ENCODE results near the gene HSDL2.
"Not testable (repeated sequence)": the region's sequence is repeated elsewhere in the genome, so short reads cannot be mapped to it uniquely, and the experiment has no call there.

The HSDL2 gene

GRCh38 chr9:112413728-112414127 lies 33.8 kb downstream of the HSDL2 start:
- not testable (repeated sequence) for H3K27ac ChIP-seq (replicated peaks; ENCODE audit: low read length); H3K4me2 ChIP-seq (ENCODE audit: insufficient read depth, low read length, poor library complexity, severe bottlenecking); H3K18ac ChIP-seq (ENCODE audit: low read length); H3K4me1 ChIP-seq (ENCODE audit: control insufficient read depth in 2 of 2, insufficient read depth in 1 of 2, low read depth in 1 of 2, low read length in 2 of 2); H3K27me3 ChIP-seq (ENCODE audit: control insufficient read depth in 3 of 3, insufficient read depth in 3 of 3, low read depth in 1 of 3, low read length in 3 of 3); H3K4me3 ChIP-seq (ENCODE audit: low read length in 2 of 2); H3K9me3 ChIP-seq (replicated peaks in 1 of 2; ENCODE audit: control insufficient read depth in 2 of 2, insufficient read depth in 1 of 2, low read depth in 1 of 2, low read length in 2 of 2); H2BK5ac ChIP-seq (ENCODE audit: low read length); H3K9ac ChIP-seq (ENCODE audit: low read depth, low read length, poor library complexity); H4K91ac ChIP-seq (ENCODE audit: low read depth, low read length, poor library complexity); DNase-seq (ENCODE audit: low spot score); H3K4ac ChIP-seq (ENCODE audit: low read length); H4K8ac ChIP-seq (ENCODE audit: low read depth, low read length); H2AK5ac ChIP-seq (ENCODE audit: low read depth, low read length); H3K23ac ChIP-seq (ENCODE audit: low read depth, low read length, poor library complexity); H3K79me1 ChIP-seq (ENCODE audit: low read depth, low read length); H2BK120ac ChIP-seq (ENCODE audit: low read depth, low read length); H2BK12ac ChIP-seq (ENCODE audit: low read length); H3K14ac ChIP-seq (ENCODE audit: low read length); H2AFZ ChIP-seq (ENCODE audit: low read length); H2BK15ac ChIP-seq (ENCODE audit: low read length)
- H3K36me3 ChIP-seq (replicated peaks in 1 of 2; ENCODE audit: control insufficient read depth in 2 of 2, insufficient read depth in 2 of 2, low read length in 2 of 2), result peaks cover 0 to 50% of the 10 kb centered on the region in 2 donors
- WGBS, 2 donors (ENCODE audit: extremely low coverage in 2 of 2, insufficient read length in 2 of 2, insufficient replicate concordance in 1 of 2), result no CpG with 5 or more reads among the region's 9 CpGs

- no peak overlapping the region for H3K9ac ChIP-seq (ENCODE audit: low read depth, low read length, poor library complexity)
- no peaks in the 10 kb centered on the region for H3K79me1 ChIP-seq (ENCODE audit: low read depth, low read length)
- no peak overlapping the region for H3K23ac ChIP-seq (ENCODE audit: low read depth, low read length, poor library complexity)
- H2AK5ac ChIP-seq (ENCODE audit: low read depth, low read length), result no peak overlapping the region
- no peak for DNase-seq (ENCODE audit: low spot score)
- H2BK12ac ChIP-seq (ENCODE audit: low read length), result no peak overlapping the region
- H2BK5ac ChIP-seq (ENCODE audit: low read length), result no peak overlapping the region
- H3K14ac ChIP-seq (ENCODE audit: low read length), result no peak overlapping the region
- WGBS, 2 donors (ENCODE audit: extremely low coverage in 2 of 2, insufficient read length in 2 of 2, insufficient replicate concordance in 1 of 2), result no CpG with 5 or more reads among the region's 2 CpGs
- H3K4me3 ChIP-seq (ENCODE audit: low read length in 2 of 2), result no peak overlapping the region
- H4K8ac ChIP-seq (ENCODE audit: low read depth, low read length), result no peak overlapping the region
- no peak overlapping the region for H2BK120ac ChIP-seq (ENCODE audit: low read depth, low read length)
- H3K4me2 ChIP-seq (ENCODE audit: insufficient read depth, low read length, poor library complexity, severe bottlenecking), result no peak overlapping the region
- H3K27ac ChIP-seq (replicated peaks; ENCODE audit: low read length), result no peak overlapping the region
- no peak overlapping the region for H3K4ac ChIP-seq (ENCODE audit: low read length)
- no peaks in the 10 kb centered on the region for H3K4me1 ChIP-seq (ENCODE audit: control insufficient read depth in 2 of 2, insufficient read depth in 1 of 2, low read depth in 1 of 2, low read length in 2 of 2)
- no peaks in the 10 kb centered on the region for H3K9me3 ChIP-seq (replicated peaks in 1 of 2; ENCODE audit: control insufficient read depth in 2 of 2, insufficient read depth in 1 of 2, low read depth in 1 of 2, low read length in 2 of 2)
- no peaks in the 10 kb centered on the region for H3K27me3 ChIP-seq (ENCODE audit: control insufficient read depth in 3 of 3, insufficient read depth in 3 of 3, low read depth in 1 of 3, low read length in 3 of 3)
- peaks cover 0 to 50% of the 10 kb centered on the region in 2 donors for H3K36me3 ChIP-seq (replicated peaks in 1 of 2; ENCODE audit: control insufficient read depth in 2 of 2, insufficient read depth in 2 of 2, low read length in 2 of 2)
- no peak overlapping the region for H2AFZ ChIP-seq (ENCODE audit: low read length)
- H4K91ac ChIP-seq (ENCODE audit: low read depth, low read length, poor library complexity), result no peak overlapping the region
- no peak overlapping the region for H2BK15ac ChIP-seq (ENCODE audit: low read length)
- H3K18ac ChIP-seq (ENCODE audit: low read length), result no peak overlapping the region
These were observed 40.3 kb downstream of the HSDL2 start for GRCh38 chr9:112420208-112420607.

GRCh38 chr9:112421771-112422222 lies 41.9 kb downstream of the HSDL2 start:
- H2AK5ac ChIP-seq (ENCODE audit: low read depth, low read length), result no peak overlapping the region
- H3K4me3 ChIP-seq (ENCODE audit: low read length in 2 of 2), result no peak overlapping the region
- no peak overlapping the region for H3K27ac ChIP-seq (replicated peaks; ENCODE audit: low read length)
- no peak overlapping the region for H2BK120ac ChIP-seq (ENCODE audit: low read depth, low read length)
- no peaks in the 10 kb centered on the region for H3K4me1 ChIP-seq (ENCODE audit: control insufficient read depth in 2 of 2, insufficient read depth in 1 of 2, low read depth in 1 of 2, low read length in 2 of 2)
- no peak overlapping the region for H3K4me2 ChIP-seq (ENCODE audit: insufficient read depth, low read length, poor library complexity, severe bottlenecking)
- H2BK5ac ChIP-seq (ENCODE audit: low read length), result no peak overlapping the region
- no peak overlapping the region for H4K8ac ChIP-seq (ENCODE audit: low read depth, low read length)
- H3K9ac ChIP-seq (ENCODE audit: low read depth, low read length, poor library complexity), result no peak overlapping the region
- no peak overlapping the region for H2BK12ac ChIP-seq (ENCODE audit: low read length)
- no peak overlapping the region for H3K14ac ChIP-seq (ENCODE audit: low read length)
- H3K4ac ChIP-seq (ENCODE audit: low read length), result no peak overlapping the region
- H3K18ac ChIP-seq (ENCODE audit: low read length), result no peak overlapping the region
- H3K79me1 ChIP-seq (ENCODE audit: low read depth, low read length), result no peaks in the 10 kb centered on the region
- no peak overlapping the region for H2AFZ ChIP-seq (ENCODE audit: low read length)
- H3K23ac ChIP-seq (ENCODE audit: low read depth, low read length, poor library complexity), result no peak overlapping the region
- no peak for DNase-seq (ENCODE audit: low spot score)
- no peaks in the 10 kb centered on the region for H3K27me3 ChIP-seq (ENCODE audit: control insufficient read depth in 3 of 3, insufficient read depth in 3 of 3, low read depth in 1 of 3, low read length in 3 of 3)
- no peak overlapping the region for H4K91ac ChIP-seq (ENCODE audit: low read depth, low read length, poor library complexity)
- H2BK15ac ChIP-seq (ENCODE audit: low read length), result no peak overlapping the region
- peaks cover 0 to 53% of the 10 kb centered on the region in 2 donors for H3K36me3 ChIP-seq (replicated peaks in 1 of 2; ENCODE audit: control insufficient read depth in 2 of 2, insufficient read depth in 2 of 2, low read length in 2 of 2)
- no peaks in the 10 kb centered on the region for H3K9me3 ChIP-seq (replicated peaks in 1 of 2; ENCODE audit: control insufficient read depth in 2 of 2, insufficient read depth in 1 of 2, low read depth in 1 of 2, low read length in 2 of 2)
- no CpG with 5 or more reads among the region's 5 CpGs for WGBS, 2 donors (ENCODE audit: extremely low coverage in 2 of 2, insufficient read length in 2 of 2, insufficient replicate concordance in 1 of 2)

- no peak overlapping the region for H3K27ac ChIP-seq (replicated peaks; ENCODE audit: low read length)
- H3K9me3 ChIP-seq (replicated peaks in 1 of 2; ENCODE audit: control insufficient read depth in 2 of 2, insufficient read depth in 1 of 2, low read depth in 1 of 2, low read length in 2 of 2), result no peaks in the 10 kb centered on the region
These were observed 42.7 kb downstream of the HSDL2 start for GRCh38 chr9:112422417-112423148.

More at GRCh38 chr9:112422417-112423148, 42.7 kb downstream of the HSDL2 start:
- no peak overlapping the region for H3K9ac ChIP-seq (ENCODE audit: low read depth, low read length, poor library complexity)
- no peak overlapping the region for H4K91ac ChIP-seq (ENCODE audit: low read depth, low read length, poor library complexity)
- H2BK120ac ChIP-seq (ENCODE audit: low read depth, low read length), result no peak overlapping the region
- peaks cover 0 to 53% of the 10 kb centered on the region in 2 donors for H3K36me3 ChIP-seq (replicated peaks in 1 of 2; ENCODE audit: control insufficient read depth in 2 of 2, insufficient read depth in 2 of 2, low read length in 2 of 2)
- no peak overlapping the region for H2BK5ac ChIP-seq (ENCODE audit: low read length)
- H2AFZ ChIP-seq (ENCODE audit: low read length), result no peak overlapping the region
- no peaks in the 10 kb centered on the region for H3K27me3 ChIP-seq (ENCODE audit: control insufficient read depth in 3 of 3, insufficient read depth in 3 of 3, low read depth in 1 of 3, low read length in 3 of 3)
- H3K4me3 ChIP-seq (ENCODE audit: low read length in 2 of 2), result no peak overlapping the region
- no peak overlapping the region for H3K18ac ChIP-seq (ENCODE audit: low read length)
- H3K23ac ChIP-seq (ENCODE audit: low read depth, low read length, poor library complexity), result no peak overlapping the region
- H3K79me1 ChIP-seq (ENCODE audit: low read depth, low read length), result no peaks in the 10 kb centered on the region
- H3K4me2 ChIP-seq (ENCODE audit: insufficient read depth, low read length, poor library complexity, severe bottlenecking), result no peak overlapping the region
- H3K4me1 ChIP-seq (ENCODE audit: control insufficient read depth in 2 of 2, insufficient read depth in 1 of 2, low read depth in 1 of 2, low read length in 2 of 2), result no peaks in the 10 kb centered on the region
- H4K8ac ChIP-seq (ENCODE audit: low read depth, low read length), result no peak overlapping the region
- H3K4ac ChIP-seq (ENCODE audit: low read length), result no peak overlapping the region
- DNase-seq (ENCODE audit: low spot score), result no peak
- no peak overlapping the region for H2AK5ac ChIP-seq (ENCODE audit: low read depth, low read length)
- no peak overlapping the region for H2BK15ac ChIP-seq (ENCODE audit: low read length)
- WGBS, 2 donors (ENCODE audit: extremely low coverage in 2 of 2, insufficient read length in 2 of 2, insufficient replicate concordance in 1 of 2), result no CpG with 5 or more reads among the region's 3 CpGs
- H2BK12ac ChIP-seq (ENCODE audit: low read length), result no peak overlapping the region
- no peak overlapping the region for H3K14ac ChIP-seq (ENCODE audit: low read length)
